Stimulated activated CD8-positive, alpha-beta memory T cell treated with anti-CD3 and anti-CD28 coated beads, Interleukin-2, amount 100 ng/mL, for 1 hour (primary cell): ENCODE measurements around the gene MYO5B.
"Not testable (repeated sequence)": the region's sequence is repeated elsewhere in the genome, so short reads cannot be mapped to it uniquely, and the experiment has no call there.

ENCODE experiments used
- DNase-seq, 2 donors: peaks; one replicate each; pipeline ENCODE4 v3.0.0-alpha.2; 2020; ENCODE audit warnings: low read depth in 2 of 2

MYO5B gene

DNA sequence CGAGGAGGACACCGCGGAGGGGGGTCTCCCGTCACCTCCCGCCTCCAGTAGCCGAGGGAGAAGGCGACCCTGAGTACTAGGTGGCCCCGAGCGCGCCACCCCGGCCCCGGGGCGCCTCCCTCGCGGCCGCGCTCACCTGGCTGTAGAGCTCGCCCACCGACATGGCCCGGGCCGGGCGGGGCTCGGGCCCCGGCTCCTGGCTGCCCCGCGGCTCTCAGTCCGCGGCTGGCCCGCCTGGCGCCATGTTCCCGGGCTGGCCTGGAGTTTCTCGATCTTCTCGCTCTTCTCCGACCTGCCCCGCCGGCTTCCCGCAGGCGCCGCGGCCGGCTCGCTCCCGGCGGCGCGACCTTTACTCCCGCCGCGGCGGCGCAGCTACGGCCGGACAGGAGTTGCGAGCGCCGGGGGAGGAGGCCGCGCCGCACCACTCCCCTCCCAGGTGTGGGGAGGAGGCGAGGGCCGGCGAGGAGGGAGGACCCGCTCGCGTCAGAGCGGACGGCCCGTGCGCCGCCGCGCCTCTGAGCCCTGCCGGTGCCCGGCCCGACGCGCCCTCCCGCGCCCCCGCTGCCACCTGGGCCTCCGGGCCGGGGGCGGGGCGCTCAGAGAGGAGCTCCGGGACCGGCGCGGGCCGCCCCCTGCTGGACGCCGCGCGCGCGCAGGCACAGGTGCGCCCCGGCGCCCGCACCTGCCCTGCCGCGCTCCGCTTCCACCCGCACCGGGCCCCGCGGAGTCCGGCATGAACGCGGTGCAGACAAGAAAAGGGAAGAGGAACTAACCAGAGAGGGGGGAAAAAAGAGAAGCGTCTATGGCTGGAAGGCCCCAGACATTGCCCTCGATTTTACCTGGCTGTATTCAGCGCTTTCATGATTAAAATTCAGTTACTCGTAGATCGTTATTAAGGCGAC is at the start of gene MYO5B:
MYO5B (minus strand) TSS at position 517 of the 902 bp plus-strand sequence; CDS start at position 163, 354 bp downstream.
- DNase-seq: peak in 1 of 2 donors; percentile 20

DNA sequence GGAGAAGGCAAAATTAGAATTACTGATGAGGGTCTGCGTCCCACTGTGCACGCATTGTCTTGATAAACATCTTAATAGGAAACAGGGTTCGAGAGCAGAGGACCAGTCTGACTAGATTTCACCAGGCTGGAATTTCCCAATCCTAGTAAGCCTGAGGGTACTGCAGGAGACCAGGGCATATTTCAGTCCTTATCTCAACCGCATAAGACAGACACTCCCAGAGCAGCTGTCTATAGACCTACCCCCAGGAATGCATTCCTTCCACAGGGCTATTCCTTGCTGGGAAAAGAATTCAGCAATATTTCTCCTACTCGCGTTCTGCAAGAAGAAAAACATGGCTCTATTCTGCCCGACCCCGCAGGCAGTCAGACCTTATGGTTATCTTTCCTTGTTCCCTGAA is 46.8 kb upstream of the MYO5B start:
- not testable (repeated sequence) for DNase-seq

DNA sequence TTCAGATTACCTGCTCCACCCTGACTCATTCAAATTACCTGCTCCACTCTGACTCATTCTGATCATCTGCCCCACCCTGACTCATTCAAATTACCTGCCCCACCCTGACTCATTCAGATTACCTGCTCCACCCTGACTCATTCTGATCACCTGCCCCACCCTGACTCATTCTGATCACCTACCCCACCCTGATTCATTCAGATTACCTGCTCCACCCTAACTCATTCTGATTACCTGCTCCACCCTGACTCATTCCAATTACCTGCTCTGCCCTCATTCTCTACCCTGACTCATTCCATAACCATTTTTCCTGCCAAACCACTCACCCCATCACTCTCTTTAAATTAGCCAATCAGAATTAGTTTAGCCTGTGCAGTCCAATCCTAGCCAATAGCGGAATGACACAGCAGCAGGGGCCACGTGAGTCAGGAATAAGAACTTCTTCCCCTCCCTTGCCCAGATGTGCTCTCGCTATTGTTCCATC is 45.2 kb upstream of the MYO5B start:
- DNase-seq: no peak

DNA sequence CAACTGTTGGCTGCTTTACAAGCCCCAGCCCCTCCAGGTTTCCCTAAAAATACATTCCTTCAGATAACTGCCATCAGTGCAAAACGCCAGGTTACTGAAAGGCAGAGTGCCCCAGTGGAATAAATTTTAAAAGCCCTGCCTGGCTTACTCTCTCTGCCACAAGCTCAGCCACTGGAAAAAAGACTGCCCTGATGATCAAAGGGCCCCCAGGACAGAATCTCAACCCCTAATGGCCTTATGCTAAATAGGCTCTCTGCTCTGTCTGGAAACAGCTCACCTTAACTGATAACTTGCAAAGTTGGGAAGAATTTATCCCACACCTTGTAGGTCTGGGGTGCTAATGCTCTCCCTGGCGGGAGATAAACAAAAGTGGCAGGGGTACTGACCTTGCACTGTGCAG is 37.5 kb upstream of the MYO5B start:
- no peak for DNase-seq

DNA sequence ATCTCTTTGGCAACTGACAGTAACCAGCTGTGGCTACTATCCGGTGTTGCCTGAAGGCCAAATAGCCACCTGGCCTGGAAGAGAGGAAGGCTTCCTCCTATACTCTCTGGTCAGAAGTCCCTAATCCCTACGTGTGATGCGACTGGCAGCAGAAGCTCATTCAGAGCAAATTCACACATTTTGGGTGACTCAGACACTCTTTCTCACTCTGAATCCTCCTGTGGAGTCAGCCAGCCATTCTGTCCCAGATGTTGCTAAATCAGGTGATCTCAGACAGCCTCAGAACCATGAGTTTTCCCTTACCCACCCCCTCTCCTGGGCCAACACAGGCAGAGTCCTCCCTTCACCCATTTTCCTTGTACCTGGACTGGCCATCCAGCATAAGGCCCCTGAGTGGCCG is 36.7 kb upstream of the MYO5B start:
- no peak for DNase-seq

DNA sequence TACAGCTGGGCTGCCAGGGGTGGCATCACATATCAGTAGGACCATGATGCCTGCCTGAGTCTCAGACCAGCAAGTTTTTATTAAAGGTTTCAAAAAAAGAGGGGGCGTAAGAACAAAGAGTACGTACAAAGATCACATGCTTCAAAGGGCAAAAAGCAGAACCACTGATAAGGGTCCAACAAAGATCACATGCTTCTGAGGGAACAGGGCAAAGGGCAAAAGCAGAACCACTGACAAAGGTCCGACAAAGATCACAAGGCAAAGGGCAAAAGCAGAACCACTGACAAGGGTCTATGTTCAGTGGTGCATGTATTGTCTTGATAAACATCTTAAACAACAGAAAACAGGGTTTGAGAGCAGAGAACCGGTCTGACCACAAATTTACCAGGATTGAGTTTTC is 25.3 kb upstream of the MYO5B start:
- not testable (repeated sequence) for DNase-seq

DNA sequence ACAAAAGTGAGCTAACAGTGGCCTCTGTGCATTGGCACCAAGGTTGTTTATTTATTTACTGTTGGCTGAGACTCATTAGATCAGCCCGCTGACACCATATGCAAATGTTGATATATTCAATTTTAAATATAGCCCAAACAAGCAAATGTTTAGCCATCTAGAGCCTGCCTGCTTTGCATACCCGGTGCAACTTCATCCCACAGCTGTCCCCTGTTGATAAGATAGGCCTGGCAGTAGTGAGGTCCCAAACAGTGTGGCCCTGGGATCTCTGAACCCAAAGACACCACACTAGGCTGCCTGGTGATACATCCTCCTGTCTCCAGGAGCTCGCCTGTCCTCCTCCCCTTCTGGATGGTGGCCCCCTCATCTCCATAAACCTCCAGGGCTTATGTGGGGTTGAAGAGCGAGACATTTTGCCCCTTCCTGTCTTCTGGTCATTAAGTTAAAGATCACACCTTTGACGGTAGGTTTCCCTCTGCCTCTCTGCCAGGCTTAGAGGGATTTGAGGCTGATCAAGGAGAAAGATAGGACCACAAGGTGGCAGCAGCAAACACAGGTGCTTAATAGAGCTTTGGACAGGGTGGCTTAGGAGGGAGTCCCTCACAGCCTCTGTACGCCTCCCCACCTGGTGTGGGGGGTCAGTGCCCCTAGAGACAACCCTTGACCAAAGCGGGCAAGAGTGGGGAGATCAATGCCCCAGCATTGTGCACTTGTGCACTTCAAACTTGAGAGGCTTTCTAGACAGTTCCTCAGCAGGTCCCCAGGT is 23.7 kb upstream of the MYO5B start:
- DNase-seq: peak in 1 of 2 donors; percentile 9

DNA sequence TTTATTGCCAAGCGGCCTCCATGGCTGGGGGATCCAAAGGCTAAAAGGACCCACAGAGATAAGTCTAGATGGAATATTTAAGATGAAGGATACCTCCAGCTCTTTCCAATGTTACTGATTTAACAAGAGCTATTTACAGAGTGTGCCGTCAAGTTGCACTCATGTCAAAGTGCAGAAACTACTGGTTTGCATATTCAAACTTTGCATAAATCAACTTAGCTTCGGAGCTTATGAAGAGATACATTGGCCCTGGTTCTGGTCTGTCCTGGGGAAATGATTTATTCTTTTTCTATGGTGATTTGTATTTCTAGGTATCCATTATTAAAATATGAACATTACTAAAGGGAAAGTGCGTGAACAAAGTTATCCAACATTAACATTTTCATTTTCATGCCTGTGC is 14.4 kb upstream of the MYO5B start:
- DNase-seq: no peak

DNA sequence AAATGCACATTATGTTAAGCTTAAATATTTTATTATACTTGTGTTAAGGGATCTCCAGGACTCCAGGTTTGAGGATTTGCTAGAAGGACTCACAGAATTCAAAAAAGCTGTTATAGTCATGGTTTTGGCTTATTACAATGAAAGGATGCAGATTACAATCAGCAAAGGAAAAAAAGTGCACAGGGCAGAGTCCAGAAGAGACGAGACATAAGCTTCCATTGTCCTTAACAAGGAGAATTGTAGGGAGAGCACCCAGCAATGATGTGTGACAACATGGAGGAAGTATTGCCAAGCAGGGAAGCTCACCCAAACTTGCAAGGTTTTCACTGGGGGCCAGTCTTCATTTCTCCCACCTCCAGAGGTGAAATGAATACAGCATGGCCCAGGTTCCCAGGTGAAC is 12.8 kb upstream of the MYO5B start:
- DNase-seq: no peak

DNA sequence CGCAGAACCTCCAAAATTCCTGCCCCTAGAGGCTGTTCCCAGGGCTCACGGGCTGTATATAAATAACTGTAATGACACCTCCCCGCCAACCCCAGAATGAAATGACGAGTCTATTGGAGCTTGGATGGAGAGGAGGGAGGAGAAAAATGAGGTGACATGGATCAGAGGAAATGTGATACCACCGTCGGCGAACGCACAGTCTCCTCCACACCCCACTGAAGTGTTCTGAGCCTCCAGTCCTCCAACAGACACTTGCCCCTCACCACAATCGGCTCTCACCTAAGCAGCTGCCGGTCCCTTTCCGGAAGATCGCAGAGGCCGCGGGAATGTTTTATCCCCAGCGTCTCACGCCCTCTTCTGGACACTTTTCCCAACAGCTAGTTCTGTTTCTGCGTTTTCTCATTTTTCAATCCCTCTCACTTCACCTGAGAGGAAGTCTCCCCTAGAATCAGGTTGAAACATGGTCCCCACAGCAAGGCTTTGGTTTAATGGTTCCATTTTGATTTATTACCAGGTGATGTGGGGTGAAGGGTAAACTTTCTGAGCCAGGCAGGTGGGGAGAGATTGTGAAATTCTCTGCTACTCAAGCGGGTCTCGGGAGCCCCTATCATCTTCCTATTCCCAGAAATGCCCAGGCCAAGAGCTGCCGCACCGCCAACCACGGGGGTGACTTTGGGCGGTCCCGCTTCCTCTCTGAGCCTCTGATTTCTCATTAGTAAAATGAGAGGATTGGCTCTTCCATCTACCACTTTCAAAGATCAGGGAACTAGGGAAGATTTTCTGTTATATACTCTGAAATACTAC is 9.1 kb upstream of the MYO5B start:
- DNase-seq: no peak

DNA sequence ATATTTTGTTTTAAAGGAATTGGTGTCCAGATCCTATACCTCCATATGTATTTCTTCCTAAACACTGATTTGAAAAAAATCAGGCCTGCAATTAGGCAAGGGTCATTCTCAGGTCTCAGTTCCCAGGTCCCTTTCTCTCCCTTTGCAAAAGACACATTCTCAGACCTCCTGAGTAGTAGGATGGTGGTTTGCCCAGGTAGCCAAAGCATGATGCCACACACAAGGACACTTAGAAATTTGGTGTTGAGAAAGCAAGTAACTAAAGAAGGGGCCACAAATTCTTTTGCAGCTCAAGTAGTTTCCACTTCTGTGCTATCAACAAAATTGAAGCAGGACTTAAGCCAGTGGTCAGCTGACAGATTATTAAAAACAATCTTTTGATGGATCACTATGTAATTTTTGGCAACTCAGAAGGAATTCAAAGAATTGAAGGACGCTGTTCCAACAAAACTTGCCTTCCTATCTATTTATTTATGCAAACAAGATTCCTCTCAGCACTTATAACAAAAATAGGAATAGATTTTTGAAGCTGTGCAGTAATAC is 6.6 kb upstream of the MYO5B start:
- no peak for DNase-seq

DNA sequence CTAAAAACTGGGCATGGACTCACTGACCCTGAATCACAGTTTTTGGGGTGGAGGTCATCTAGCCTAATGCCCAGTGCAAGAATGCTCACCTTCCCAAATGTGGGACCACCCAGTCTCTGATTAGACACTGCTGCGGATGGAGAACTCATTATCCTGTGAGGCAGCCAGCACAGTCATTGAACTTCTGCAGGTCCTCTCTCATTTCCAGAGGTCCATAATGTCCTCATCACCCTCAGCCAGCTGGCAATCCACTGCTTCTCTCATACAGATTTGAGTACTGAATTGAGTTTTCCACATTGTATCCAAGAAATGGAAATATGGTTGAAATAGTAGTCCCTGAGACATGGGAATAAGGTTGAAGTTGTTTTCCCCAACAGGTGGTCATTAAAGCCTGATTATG is 5.0 kb upstream of the MYO5B start:
- DNase-seq: no peak

DNA sequence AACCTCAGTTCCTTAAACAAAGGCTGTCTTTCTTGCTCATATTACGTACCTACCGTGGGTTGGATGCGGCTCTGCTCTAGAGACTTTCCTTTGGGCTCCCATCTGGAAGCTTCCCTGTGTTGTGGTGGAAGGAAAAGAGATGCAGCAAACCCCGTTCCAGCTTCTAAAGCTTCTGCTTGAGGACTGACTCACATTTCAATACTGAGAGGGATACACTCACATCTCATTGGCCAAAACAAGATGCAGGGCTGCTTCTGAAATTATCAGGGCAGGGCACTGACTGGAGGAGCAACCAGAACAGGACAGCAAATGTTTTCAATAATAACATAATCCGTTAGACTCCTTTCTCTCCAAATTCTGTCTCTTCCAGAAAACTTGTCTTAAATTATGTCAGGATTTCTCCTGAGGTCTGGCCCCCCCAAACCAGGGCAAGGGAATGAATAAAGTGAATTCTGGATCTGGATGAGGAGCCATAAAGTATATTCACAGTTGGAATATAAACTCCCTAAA is 4.5 kb upstream of the MYO5B start:
- DNase-seq: no peak

DNA sequence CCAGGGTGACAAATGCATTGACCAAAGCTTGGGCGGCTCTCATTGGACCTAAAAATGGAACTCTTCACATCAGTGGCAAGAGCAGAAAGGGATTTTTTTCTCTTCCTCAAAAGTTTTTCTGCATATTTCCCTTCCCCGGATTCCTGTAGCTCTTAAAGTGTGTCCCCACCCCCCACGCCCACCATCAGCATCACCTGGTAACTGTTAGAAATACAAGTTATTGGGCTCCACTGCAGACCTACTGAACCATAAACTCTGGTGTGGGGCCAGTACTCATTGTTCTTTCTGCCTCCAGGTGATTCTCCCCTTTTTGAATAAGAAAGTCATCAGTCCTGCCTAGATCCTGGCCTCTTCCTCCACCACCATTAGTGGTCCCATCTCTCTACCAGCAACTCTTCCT is 1.3 kb upstream of the MYO5B start:
- no peak for DNase-seq

DNA sequence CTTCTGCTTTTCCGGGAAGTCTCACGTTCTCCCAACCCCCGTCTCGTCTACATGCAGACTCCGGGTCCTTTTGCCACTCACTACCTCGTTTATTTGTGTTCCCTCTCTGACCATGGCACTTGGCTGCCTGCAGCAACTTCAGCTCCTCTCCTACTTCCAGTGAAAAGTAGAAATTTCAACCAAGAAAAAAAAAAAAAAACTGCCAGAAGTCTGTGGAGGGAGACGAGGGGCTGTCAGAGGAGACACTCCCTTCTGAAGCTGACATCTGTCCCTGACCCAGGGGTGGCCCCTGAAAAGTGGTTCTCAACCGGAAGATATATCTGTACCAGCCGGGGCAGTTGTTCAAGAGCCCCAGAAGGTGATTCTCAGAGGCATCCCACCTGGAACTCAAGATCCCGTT is 742 bp upstream of the MYO5B start:
- no peak for DNase-seq

DNA sequence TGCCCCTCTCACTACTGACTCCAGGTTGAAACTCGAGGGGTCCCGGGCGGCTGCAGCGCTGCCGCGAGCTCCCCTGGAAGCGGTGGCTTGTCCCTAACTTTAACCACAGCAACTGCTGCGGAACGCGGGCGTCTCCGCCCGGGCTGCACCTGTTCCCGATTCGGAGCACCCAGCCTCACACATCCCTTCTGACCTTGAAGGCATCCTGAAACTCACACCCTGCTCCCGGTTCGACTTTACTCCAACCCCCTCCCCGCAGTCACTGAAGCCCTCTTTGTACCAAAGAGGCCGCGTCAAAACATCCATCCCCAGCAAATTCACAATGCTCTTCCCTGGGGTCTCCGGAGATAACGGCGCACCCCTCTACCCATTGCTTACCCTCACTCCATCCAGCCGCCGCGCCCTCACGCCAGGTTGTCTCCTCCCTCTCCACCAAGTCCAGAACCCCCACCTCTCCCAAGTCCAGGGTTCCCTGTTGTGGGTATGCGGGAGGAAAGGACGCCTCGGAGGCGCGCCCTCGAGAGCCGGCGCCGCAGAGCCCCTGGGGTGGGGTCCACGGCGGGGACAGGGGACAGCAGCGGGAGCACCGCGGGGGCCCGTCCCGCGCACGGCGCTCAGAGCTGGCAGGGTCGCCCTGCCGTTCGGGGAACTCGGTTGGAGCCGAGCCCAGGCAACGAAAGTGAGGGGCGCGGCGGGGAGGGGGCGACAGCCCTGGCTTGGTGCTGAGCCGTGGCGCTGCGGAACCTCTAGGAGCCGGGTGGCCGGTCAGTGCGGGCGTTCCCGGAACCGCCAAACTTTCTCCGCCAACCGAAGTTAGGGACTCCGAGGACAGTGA is 934 bp downstream of the MYO5B start:
- no peak for DNase-seq

DNA sequence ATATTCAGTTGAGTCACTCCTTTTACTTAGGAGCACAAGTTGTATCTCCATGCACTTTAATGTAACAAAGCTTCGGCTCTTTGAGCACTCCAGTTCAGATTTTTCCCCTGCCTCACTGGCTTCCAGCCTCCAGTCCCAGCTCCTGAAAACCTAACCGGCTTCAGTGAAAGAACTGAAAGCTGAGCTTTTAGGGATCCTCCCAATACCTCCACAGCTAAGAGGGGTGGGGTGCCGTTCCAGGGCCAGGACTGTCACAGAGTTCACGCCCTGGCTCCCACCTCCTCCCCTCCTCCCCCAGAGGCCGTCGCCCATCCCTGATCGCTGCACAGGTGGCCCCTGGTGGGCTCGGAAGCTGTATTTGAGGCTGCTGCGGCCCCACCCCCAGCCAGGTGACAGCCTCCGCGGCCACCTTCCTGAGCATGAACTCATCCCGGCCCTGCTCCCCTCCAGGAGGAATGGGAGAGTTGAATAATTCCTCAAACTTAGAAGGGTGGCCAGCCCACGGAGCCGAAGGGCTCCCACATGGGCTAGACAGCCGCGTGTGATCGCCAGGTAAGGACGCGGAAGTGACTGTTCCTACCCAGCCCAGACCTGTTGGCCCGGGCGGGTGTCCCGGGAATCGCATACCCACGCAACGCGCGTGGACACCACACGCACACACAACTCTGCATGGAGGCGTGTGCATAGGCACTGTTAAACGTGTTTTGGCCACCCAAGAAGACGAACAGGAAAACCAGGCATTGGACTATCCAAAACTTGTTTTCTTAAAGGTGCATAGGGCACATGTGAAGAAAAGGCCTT is 1.8 kb downstream of the MYO5B start:
- DNase-seq: no peak

DNA sequence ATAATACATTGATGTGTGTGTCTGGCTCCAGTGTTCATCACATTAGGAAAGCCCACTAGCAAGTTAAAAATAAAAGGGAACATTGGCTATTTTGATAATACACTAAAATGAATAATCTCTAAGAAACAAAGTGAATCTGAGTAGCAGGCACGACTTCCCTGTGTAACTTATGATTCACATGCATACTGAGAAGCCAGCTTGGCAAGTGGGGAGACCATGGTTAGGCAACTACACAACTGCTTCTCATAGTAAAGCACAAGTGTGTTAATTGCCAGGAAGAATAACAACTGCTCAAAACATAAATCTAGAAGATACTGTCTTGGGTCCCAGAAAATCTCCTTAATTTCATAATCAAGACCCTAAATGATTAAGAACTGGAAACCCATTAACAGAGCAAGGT is 4.0 kb downstream of the MYO5B start:
- no peak for DNase-seq

DNA sequence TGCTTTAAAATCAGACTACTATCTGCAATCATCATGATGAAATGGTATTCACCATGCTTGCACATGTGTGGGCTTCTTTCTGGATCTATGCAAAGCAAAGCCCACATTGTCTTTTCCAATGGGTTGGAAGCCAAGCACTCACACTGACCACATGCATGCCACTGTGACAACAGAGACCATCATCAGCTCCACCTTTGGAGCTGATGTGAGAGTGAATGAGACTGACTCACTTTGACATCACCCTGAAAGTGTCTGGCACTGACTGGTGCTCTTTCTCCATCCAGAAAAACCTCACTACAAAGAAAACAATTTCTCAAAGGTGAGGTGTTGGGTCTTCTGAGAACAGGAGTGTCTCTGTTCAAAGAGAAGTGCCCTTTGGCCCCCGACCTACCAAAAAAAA is 4.7 kb downstream of the MYO5B start:
- no peak for DNase-seq

DNA sequence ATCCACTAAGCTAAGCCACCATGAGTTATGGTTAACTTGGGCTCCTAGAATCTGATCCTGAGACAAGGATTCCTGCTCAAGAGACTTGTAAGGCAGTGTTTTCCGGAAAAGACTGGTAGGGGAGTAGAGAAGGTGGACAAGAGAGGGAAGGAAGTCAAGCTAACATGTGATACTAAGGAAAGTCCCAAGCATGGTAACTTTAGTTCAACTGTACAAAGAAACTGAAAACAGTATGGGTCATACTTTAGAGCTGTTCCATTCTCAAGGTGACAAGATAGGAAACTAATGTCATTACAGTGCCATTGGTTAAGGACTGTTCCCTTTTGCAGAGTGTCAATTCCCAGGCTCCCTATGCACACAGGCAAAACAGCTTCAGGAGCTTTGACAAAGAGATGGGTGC is 5.8 kb downstream of the MYO5B start:
- no peak for DNase-seq
